GM12892 (cell line): ENCODE results near the gene GNB1L.

Source experiments
- POLR2A ChIP-seq: IDR thresholded peaks from 2 replicates; pipeline ENCODE4 v1.6.1; 2011; ENCODE audit warnings: low read depth, low read length, control low read depth
- TAF1 ChIP-seq: IDR thresholded peaks from 2 replicates; pipeline ENCODE4 v1.6.1; 2011; ENCODE audit warnings: low read depth, mild to moderate bottlenecking, control low read depth, low read length, borderline replicate concordance

DNA sequence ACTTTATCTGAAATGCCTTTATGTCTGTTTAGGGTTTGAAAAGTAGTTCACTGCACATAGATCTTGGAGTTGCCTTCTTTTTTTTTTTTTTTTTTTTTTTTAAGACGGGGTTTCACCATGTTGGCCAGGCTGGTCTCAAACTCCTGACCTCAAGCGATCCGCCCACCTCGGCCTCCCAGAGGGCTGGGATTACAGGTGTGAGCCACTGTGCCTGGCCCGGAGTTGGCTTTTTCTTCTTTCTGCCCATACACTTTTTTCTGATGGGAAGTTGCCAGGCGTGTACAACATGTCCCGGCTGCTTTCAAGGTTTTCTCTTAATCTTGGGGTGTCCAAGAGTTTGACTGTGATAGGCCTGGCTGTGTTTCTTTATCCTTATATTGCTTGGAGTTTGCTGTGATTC lies 12.9 kb upstream of the GNB1L start:
- no peak for TF ChIP-seq POLR2A
- TF ChIP-seq TAF1, result no peak
